Ramos (cell line): ENCODE measurements around the gene VSIG10L.

Experiments used
- in situ Hi-C: fragments of 300-500 bp; cut with MboI; formaldehyde crosslinking; loops from one replicate; pipeline ENCODE4 v1.14.3; 2022; ENCODE audit warnings: low sequenced_read_pairs; ENCODE audit not compliant: unreplicated experiment

Gene VSIG10L

GRCh38 chr19:51282335-51282734 lies 59.6 kb downstream of the VSIG10L start:
- in situ Hi-C loops = no loop called here
